Osteoblast (primary cell): ENCODE measurements around the gene MMP21. TPM values are rescaled to one million over a fixed set of nuclear protein-coding genes. Genes with fewer than 3 reads are reported as not detected.

ENCODE experiments used
- DNase-seq: peaks from one replicate; pipeline ENCODE4 v3.0.0; 2011; ENCODE audit warnings: low spot score, mixed read lengths; ENCODE audit not compliant: insufficient read length; ENCODE audit errors: missing footprints
- H2AFZ ChIP-seq: 2 replicates; pipeline ENCODE4 v1.6.0; 2011; ENCODE audit warnings: mild to moderate bottlenecking, low read length
- H3K27ac ChIP-seq: 2 replicates; pipeline ENCODE4 v1.5.1; 2011; ENCODE audit warnings: mild to moderate bottlenecking, low read depth, low read length, moderate library complexity
- H3K27me3 ChIP-seq: 2 replicates; pipeline ENCODE4 v1.6.0; 2012; ENCODE audit warnings: mild to moderate bottlenecking, control low read depth, inconsistent platforms, low read length, moderate library complexity; ENCODE audit not compliant: insufficient read depth
- H3K36me3 ChIP-seq: 2 replicates; pipeline ENCODE4 v1.5.1; 2011; ENCODE audit warnings: mild to moderate bottlenecking, low read length, control low read depth, moderate library complexity; ENCODE audit not compliant: insufficient read depth
- H3K4me1 ChIP-seq: 2 replicates; pipeline ENCODE4 v1.5.1; 2011; ENCODE audit warnings: mild to moderate bottlenecking, low read length, control low read depth, moderate library complexity; ENCODE audit not compliant: insufficient read depth
- H3K4me2 ChIP-seq: 2 replicates; pipeline ENCODE4 v1.6.0; 2011; ENCODE audit warnings: mild to moderate bottlenecking, low read length; ENCODE audit not compliant: insufficient read depth
- H3K4me3 ChIP-seq: fragments of 200-600 bp; sonication (generic); 3 replicates; pipeline ENCODE4 v1.5.1; 2012; ENCODE audit warnings: mild to moderate bottlenecking, low read length, inconsistent platforms; ENCODE audit not compliant: insufficient read depth
- H3K79me2 ChIP-seq: 2 replicates; pipeline ENCODE4 v1.6.0; 2012; ENCODE audit warnings: mild to moderate bottlenecking, low read length, control low read depth, inconsistent platforms; ENCODE audit not compliant: insufficient read depth
- H3K9me3 ChIP-seq: 2 replicates; pipeline ENCODE4 v1.5.1; 2011; ENCODE audit warnings: low read depth, low read length, control low read depth
- H4K20me1 ChIP-seq: 2 replicates; pipeline ENCODE4 v1.6.0; 2012; ENCODE audit warnings: mild to moderate bottlenecking, low read length, control low read depth; ENCODE audit not compliant: insufficient read depth
- CTCF ChIP-seq: IDR thresholded peaks from 2 replicates; pipeline ENCODE4 v1.5.1; 2011; ENCODE audit warnings: mild to moderate bottlenecking, low read depth, low read length, moderate library complexity; ENCODE audit errors: extremely low read depth
- total RNA-seq: library from RNA; depleted of rRNA; stranded (reverse); fragments of >200 nt; gene quantifications from 2 replicates; pipeline ENCODE4 v1.2.3, GENCODE V29; 2012

Gene MMP21
- total RNA-seq, 1 donor: not detected

DNA sequence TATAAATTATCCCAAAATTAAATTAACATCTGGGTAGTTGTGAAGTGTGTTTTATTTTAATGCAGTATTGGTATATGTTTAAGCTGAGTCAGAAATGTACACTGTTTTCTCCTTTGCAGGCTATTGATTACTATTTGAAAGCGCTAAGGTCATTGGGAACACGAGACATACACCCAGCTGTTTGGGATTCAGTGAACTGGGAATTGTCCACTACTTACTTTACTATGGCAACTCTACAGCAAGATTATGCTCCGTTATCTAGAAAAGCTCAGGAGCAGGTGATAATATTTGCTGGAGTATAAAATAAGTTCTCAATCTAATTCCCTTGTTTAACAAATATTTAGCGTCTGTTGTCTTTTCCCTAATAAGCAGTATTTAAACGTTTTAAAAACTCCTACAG is 28.2 kb downstream of the MMP21 start:
- Histone ChIP-seq H3K27me3 (no peaks in the 10 kb centered on the region), H3K27ac (no peak overlapping the region), H3K4me2 (no peak overlapping the region), H4K20me1 (no peaks in the 10 kb centered on the region), H3K79me2 (no peaks in the 10 kb centered on the region), H3K4me1 (no peaks in the 10 kb centered on the region), H3K36me3 (peaks cover 86% of the 10 kb centered on the region), H3K4me3 (no peak overlapping the region), H2AFZ (no peak overlapping the region), H3K9me3 (no peaks in the 10 kb centered on the region)
- DNase-seq: no peak
- TF ChIP-seq CTCF: no peak

DNA sequence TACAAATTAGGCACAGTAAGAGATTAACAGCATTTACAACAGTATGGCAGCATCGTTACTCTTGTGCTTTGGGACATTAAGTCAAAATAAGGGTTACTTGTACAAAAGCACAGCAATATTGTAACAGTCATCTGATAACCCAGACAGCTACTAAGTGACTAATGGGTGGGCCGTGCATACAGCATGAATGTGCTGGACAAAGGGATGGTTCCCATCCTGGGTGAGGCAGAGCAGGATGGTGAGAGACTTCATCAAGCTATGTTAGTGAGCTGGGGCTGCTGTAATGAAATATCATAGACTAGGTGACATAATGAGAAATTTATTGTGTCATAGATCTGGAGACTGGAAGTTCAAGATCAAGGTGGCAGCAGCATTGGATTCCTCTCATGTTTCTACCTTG is 30.7 kb downstream of the MMP21 start:
- Histone ChIP-seq H3K27me3 (no peaks in the 10 kb centered on the region), H3K9me3 (no peaks in the 10 kb centered on the region), H3K4me3 (no peak overlapping the region), H3K4me1 (no peaks in the 10 kb centered on the region), H3K79me2 (no peaks in the 10 kb centered on the region), H3K36me3 (peaks cover 89% of the 10 kb centered on the region), H3K27ac (no peak overlapping the region), H4K20me1 (no peaks in the 10 kb centered on the region), H2AFZ (no peak overlapping the region), H3K4me2 (no peak overlapping the region)
- no peak for DNase-seq
- no peak for TF ChIP-seq CTCF

DNA sequence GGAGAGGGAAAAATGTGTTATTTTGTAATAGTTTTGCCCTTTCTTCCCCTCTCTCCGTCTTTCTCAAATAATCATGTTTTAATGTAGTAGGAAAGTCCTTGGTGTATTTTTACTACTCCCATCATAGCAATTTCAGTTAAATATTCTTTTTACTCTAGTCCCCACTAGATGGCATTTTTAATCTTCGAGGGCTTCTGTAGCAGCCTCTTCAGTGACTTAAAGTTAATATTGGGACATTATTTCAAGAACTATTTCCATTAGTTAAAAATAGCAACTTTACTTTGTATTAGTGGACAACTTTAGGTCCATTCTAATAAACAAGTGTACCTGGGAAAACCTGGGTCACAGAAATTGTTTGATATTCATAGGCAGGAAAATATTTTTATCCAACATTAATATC is 33.2 kb downstream of the MMP21 start:
- Histone ChIP-seq H3K27me3 (no peaks in the 10 kb centered on the region), H3K9me3 (no peaks in the 10 kb centered on the region), H3K79me2 (no peaks in the 10 kb centered on the region), H3K4me2 (no peak overlapping the region), H4K20me1 (no peaks in the 10 kb centered on the region), H2AFZ (no peak overlapping the region), H3K4me1 (no peaks in the 10 kb centered on the region), H3K27ac (no peak overlapping the region), H3K4me3 (no peak overlapping the region), H3K36me3 (peaks cover 90% of the 10 kb centered on the region)
- TF ChIP-seq CTCF: peak; percentile 21
- DNase-seq: no peak

DNA sequence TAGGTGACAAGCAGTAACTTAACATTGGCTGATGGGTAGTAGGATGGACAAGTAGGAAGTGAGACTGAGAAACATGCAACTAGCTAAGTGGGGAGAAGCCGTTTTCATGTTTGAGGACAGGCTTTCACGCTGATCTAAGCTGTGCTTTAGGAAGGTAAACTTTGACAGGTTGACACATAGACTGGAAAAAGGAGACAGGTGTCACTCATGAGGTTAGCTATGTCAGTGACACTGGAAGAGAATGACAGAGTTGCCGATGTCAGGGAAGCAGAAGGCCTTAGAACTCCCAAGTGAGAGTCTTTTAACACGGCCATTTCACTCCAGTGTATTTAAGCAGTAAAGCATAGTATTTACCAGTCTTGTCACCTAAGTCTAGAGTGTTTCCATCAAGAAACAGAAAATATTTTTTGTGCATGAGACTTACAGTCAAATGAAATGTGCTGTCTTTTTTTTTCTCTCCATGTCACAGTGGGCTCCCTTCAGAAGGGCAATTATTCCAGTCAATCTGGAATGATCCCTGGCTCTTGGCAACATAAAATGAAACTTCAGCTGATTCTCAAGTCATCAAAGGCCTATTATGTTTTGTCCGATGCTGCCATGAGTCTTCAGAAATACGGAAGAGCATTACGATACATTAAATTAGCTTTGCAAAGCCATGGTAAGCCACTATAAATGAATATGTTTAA is 35.5 kb downstream of the MMP21 start:
- H3K4me3 ChIP-seq: no peak overlapping the region
- H3K27me3 ChIP-seq: no peaks in the 10 kb centered on the region
- no peak overlapping the region for H3K4me2 ChIP-seq
- TF ChIP-seq CTCF: no peak
- H3K9me3 ChIP-seq: no peaks in the 10 kb centered on the region
- peaks cover 95% of the 10 kb centered on the region for H3K36me3 ChIP-seq
- no peaks in the 10 kb centered on the region for H3K79me2 ChIP-seq
- H2AFZ ChIP-seq: no peak overlapping the region
- no peak overlapping the region for H3K27ac ChIP-seq
- no peak for DNase-seq
- H4K20me1 ChIP-seq: no peaks in the 10 kb centered on the region
- H3K4me1 ChIP-seq: no peaks in the 10 kb centered on the region
